Measurements from ENCODE around the gene SCN4A.
"Not testable (repeated sequence)": the region's sequence is repeated elsewhere in the genome, so short reads cannot be mapped to it uniquely, and the experiment has no call there.

The SCN4A gene

GRCh38 chr17:63934183-63935112, 38.3 kb downstream of the SCN4A start:
- no peak for DNase-seq
- TF ChIP-seq POLR2A (IDR thresholded peaks at IDR 0.05; ENCODE audit: low read length) = no peak
- no peak for TF ChIP-seq GATA1 (IDR thresholded peaks at IDR 0.05; ENCODE audit: low read depth, low read length)

- no peak for DNase-seq
- no peak for TF ChIP-seq GATA1 (IDR thresholded peaks at IDR 0.05; ENCODE audit: low read depth, low read length)
- no peak for TF ChIP-seq POLR2A (IDR thresholded peaks at IDR 0.05; ENCODE audit: low read length)
Observed at GRCh38 chr17:63933598-63933997, 39.1 kb downstream of the SCN4A start.

GRCh38 chr17:63932721-63933120, 40.0 kb downstream of the SCN4A start:
- no peak for DNase-seq
- TF ChIP-seq GATA1 (IDR thresholded peaks at IDR 0.05; ENCODE audit: low read depth, low read length) = no peak

- no peak for DNase-seq
- TF ChIP-seq GATA1 (IDR thresholded peaks at IDR 0.05; ENCODE audit: low read depth, low read length) (no peak), POLR2A (IDR thresholded peaks at IDR 0.05; ENCODE audit: low read length) (no peak)
Observed at GRCh38 chr17:63931981-63932561, 40.6 kb downstream of the SCN4A start, which contains the start of gene CD79B. CD79B (minus strand) TSS chr17:63932331; CDS start chr17:63932261, 70 bp downstream.

GRCh38 chr17:63930951-63931575, 41.7 kb downstream of the SCN4A start:
- peak in 1 of 2 experiments; percentile 26 for DNase-seq
- TF ChIP-seq GATA1 (IDR thresholded peaks at IDR 0.05; ENCODE audit: low read depth, low read length) = no peak
- no peak for TF ChIP-seq POLR2A (IDR thresholded peaks at IDR 0.05; ENCODE audit: low read length)

- no peak for DNase-seq
- no peak for TF ChIP-seq GATA1 (IDR thresholded peaks at IDR 0.05; ENCODE audit: low read depth, low read length)
- TF ChIP-seq POLR2A (IDR thresholded peaks at IDR 0.05; ENCODE audit: low read length) = no peak
Observed at GRCh38 chr17:63929860-63930766, 42.6 kb downstream of the SCN4A start.

- no peak for TF ChIP-seq GATA1 (IDR thresholded peaks at IDR 0.05; ENCODE audit: low read depth, low read length)
- no peak for TF ChIP-seq POLR2A (IDR thresholded peaks at IDR 0.05; ENCODE audit: low read length)
Observed at GRCh38 chr17:63928966-63929695, 43.6 kb downstream of the SCN4A start.

GRCh38 chr17:63928172-63928666, 44.5 kb downstream of the SCN4A start:
- no peak for TF ChIP-seq GATA1 (IDR thresholded peaks at IDR 0.05; ENCODE audit: low read depth, low read length)
- TF ChIP-seq POLR2A (IDR thresholded peaks at IDR 0.05; ENCODE audit: low read length) = no peak
- no peak for DNase-seq

More at GRCh38 chr17:63928966-63929695, 43.6 kb downstream of the SCN4A start:
- no peak for DNase-seq

- no peak for TF ChIP-seq POLR2A (IDR thresholded peaks at IDR 0.05; ENCODE audit: low read length)
- TF ChIP-seq GATA1 (IDR thresholded peaks at IDR 0.05; ENCODE audit: low read depth, low read length) = no peak
- no peak for DNase-seq
Observed at GRCh38 chr17:63927464-63928171, 45.1 kb downstream of the SCN4A start.

GRCh38 chr17:63926164-63926563, 46.6 kb downstream of the SCN4A start:
- TF ChIP-seq GATA1 (IDR thresholded peaks at IDR 0.05; ENCODE audit: low read depth, low read length) (no peak), POLR2A (IDR thresholded peaks at IDR 0.05; ENCODE audit: low read length) (no peak)
- no peak for DNase-seq

- DNase-seq = no peak
Observed at GRCh38 chr17:63925615-63926014, 47.1 kb downstream of the SCN4A start.

GRCh38 chr17:63922402-63922801, 50.3 kb downstream of the SCN4A start:
- not testable (repeated sequence) for DNase-seq

More at GRCh38 chr17:63925615-63926014, 47.1 kb downstream of the SCN4A start:
- TF ChIP-seq GATA1 (IDR thresholded peaks at IDR 0.05; ENCODE audit: low read depth, low read length) = no peak
- TF ChIP-seq POLR2A (IDR thresholded peaks at IDR 0.05; ENCODE audit: low read length) = no peak

- DNase-seq = not testable (repeated sequence)
Observed at GRCh38 chr17:63920779-63921178, 51.9 kb downstream of the SCN4A start.

GRCh38 chr17:63920050-63920449, 52.7 kb downstream of the SCN4A start:
- DNase-seq = not testable (repeated sequence)
